Fibroblast of the aortic adventitia (primary cell): Measurements from ENCODE around the gene REEP3. TPM values are rescaled to one million over a fixed set of nuclear protein-coding genes. Genes with fewer than 3 reads are reported as not detected.

Experiments
- DNase-seq: peaks from one replicate; pipeline ENCODE4 v3.0.0-alpha.2; 2010; ENCODE audit warnings: low read depth
- H3K4me3 ChIP-seq: 2 replicates; pipeline ENCODE4 v1.5.1; 2011; ENCODE audit warnings: low read depth, mild to moderate bottlenecking, control low read depth, low read length, moderate library complexity
- CTCF ChIP-seq: IDR thresholded peaks from 2 replicates; pipeline ENCODE4 v1.5.1; 2011; ENCODE audit warnings: mild to moderate bottlenecking, low read length, control low read depth, inconsistent platforms; ENCODE audit not compliant: insufficient read depth
- total RNA-seq: library from RNA; depleted of rRNA; stranded (reverse); fragments of >200 nt; gene quantifications from 2 replicates; pipeline ENCODE4 v1.2.3, GENCODE V29; 2012; ENCODE audit warnings: low replicate concordance

REEP3 gene
- total RNA-seq, 1 donor = 95.1 TPM

DNA sequence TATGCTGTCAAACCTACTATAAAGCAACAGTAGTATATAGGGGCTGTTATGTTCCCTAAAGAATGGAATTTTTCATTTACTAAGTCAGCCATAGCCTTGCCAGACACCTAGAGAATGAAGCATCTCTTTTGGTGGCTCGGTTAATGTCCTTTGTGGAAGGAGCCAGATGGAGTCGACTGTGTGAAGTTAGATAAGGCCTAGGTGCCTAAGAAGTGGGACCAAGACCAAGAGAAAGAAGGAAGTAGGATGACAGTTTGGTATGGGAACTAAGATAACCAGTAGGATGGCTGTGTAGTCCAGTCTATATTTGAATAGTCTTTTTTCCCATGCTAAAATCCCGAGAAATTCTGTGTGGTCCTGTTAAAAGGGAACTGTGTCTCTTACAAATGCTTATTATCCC is 62.2 kb downstream of the REEP3 start:
- H3K4me3 ChIP-seq = no peak overlapping the region
- DNase-seq = no peak
- TF ChIP-seq CTCF = no peak

DNA sequence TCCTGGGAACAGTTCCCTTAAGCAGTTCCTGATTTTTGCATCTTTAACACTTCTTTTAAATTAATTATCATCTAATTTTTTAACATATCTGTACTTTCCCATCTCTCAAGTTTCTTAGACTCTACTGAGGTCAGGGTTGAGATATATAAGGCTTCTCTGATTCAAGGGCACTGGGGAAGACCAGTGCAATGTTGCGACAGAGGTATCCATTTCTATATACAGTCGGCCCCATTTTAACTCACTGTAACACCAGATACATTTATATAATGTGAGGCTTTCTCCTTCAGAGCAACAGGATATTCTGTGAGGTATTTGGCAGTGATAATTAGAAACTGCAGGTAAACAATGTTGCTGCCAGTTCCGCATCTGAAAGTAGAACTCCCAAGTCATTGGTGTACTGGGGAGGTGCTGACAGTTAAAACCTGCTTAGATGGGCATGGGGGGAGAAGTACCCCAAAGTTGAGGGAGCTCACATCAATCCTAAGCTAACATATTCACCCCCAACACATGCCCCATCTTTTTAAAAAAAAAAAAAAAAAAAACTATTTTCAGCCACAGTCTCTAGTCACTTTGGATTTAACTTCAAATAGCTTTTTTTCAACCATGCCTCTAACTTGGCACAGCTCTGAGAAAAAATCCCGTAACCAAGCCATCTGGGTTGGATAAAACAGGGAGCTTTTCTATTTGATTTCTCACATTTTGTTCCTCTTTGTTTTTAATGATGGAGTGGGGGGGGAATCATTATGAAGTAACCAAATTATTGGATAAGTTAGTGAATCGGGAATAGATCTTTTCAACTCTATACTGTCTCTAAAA is 62.9 kb downstream of the REEP3 start:
- H3K4me3 ChIP-seq = no peak overlapping the region
- no peak for TF ChIP-seq CTCF
- peak; percentile 9 for DNase-seq

- H3K4me3 ChIP-seq = no peak overlapping the region
- no peak for TF ChIP-seq CTCF
- no peak for DNase-seq
Measured at GRCh38 chr10:63584725-63585035, 63.5 kb downstream of the REEP3 start.

- no peak for DNase-seq
- TF ChIP-seq CTCF = no peak
- H3K4me3 ChIP-seq = no peak overlapping the region
Measured at GRCh38 chr10:63585041-63585440, 63.8 kb downstream of the REEP3 start.

- no peak for TF ChIP-seq CTCF
- H3K4me3 ChIP-seq = no peak overlapping the region
- no peak for DNase-seq
Measured at GRCh38 chr10:63586043-63586442, 64.8 kb downstream of the REEP3 start.

GRCh38 chr10:63587191-63587590 is 66.0 kb downstream of the REEP3 start:
- DNase-seq = no peak
- TF ChIP-seq CTCF = no peak
- no peak overlapping the region for H3K4me3 ChIP-seq
